ENCODE data around the gene RASGRF1.

- TF ChIP-seq CTCF (IDR thresholded peaks at IDR 0.05) (no peak), POLR2AphosphoS5 (IDR thresholded peaks at IDR 0.05) (no peak), POLR2A (IDR thresholded peaks at IDR 0.05) (no peak), EP300 (IDR thresholded peaks at IDR 0.05) (no peak)
Measured at GRCh38 chr15:78912316-78912715, 178.3 kb downstream of the RASGRF1 start.
